Suprapubic skin (tissue), 3 donors: Measurements from ENCODE around the gene CRYZ.

Source experiments
- POLR2AphosphoS5 ChIP-seq, 3 donors: sonication (generic); formaldehyde crosslinking; IDR thresholded peaks; one replicate each; pipeline ENCODE4 v1.6.1; 2017; ENCODE audit warnings: antibody characterized with exemption in 3 of 3
- TF ChIP-seq, protein P1 (sequence below), 2 donors: fragments of 200-600 bp in 1 of 2; fragments of 450-650 bp in 1 of 2; sonication (generic) in 1 of 2; IDR thresholded peaks; one replicate each; pipeline ENCODE4 v1.5.1; 2016 to 2019; ENCODE audit warnings: antibody characterized with exemption in 2 of 2, mild to moderate bottlenecking in 1 of 2, moderate library complexity in 1 of 2

DNA sequence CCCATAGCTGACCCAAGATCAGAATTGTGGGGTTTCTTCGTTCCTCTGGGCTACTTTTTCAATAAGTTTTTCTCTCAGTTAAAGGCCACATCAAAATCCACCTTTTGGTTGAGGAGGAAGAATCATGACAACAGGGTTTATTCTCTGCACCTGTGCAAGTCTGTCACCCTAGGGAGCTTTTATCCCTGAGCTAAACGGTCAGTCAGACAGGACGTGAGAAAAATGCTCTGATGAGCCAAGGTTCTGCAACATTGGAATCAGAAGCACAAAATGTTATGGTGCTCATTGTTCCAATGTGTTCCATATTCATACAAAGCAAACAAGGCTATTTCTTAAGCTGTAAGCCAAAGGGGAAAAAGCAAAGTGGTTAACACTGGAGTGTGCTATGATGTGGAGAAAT lies 51.8 kb downstream of the CRYZ start:
- TF ChIP-seq POLR2AphosphoS5 (IDR thresholded peaks at IDR 0.05): no peak
- TF ChIP-seq, protein P1, sequence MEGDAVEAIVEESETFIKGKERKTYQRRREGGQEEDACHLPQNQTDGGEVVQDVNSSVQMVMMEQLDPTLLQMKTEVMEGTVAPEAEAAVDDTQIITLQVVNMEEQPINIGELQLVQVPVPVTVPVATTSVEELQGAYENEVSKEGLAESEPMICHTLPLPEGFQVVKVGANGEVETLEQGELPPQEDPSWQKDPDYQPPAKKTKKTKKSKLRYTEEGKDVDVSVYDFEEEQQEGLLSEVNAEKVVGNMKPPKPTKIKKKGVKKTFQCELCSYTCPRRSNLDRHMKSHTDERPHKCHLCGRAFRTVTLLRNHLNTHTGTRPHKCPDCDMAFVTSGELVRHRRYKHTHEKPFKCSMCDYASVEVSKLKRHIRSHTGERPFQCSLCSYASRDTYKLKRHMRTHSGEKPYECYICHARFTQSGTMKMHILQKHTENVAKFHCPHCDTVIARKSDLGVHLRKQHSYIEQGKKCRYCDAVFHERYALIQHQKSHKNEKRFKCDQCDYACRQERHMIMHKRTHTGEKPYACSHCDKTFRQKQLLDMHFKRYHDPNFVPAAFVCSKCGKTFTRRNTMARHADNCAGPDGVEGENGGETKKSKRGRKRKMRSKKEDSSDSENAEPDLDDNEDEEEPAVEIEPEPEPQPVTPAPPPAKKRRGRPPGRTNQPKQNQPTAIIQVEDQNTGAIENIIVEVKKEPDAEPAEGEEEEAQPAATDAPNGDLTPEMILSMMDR (IDR thresholded peaks at IDR 0.05): no peak
